ENCODE measurements around the gene FAU. TPM values are rescaled to one million over a fixed set of nuclear protein-coding genes. Genes with fewer than 3 reads are reported as not detected.

FAU gene
- total RNA-seq, 1 experiment from 2014 or later, result 1,073 TPM

- POLR2A ChIA-PET, result interaction anchor here (0.8 to 1.5 kb wide), 2 partner anchors 33 to 43 kb away, joined by 3 read pairs; partner anchors contain the start of genes FAU, MRPL49 and TM7SF2
- TF ChIP-seq EZH2phosphoT487 (IDR thresholded peaks at IDR 0.05; ENCODE audit: borderline replicate concordance) (no peak), FOSL1 (IDR thresholded peaks at IDR 0.05; ENCODE audit: low read depth) (no peak)
- intact Hi-C loops (cut with micrococcal nuclease), result loop anchor here (5.0 kb wide), 1 partner anchor 67 kb away; the partner anchor contains the start of gene ARL2
- no peaks in the 10 kb centered on the region for H4K20me1 ChIP-seq (ENCODE audit: insufficient read depth)
- no TSS peak for BruUV-seq (replicated peaks)
- H3K9me2 ChIP-seq (ENCODE audit: insufficient read depth), result no peaks in the 10 kb centered on the region
- peaks cover 14 to 49% of the 10 kb centered on the region in 2 experiments; a peak in 2 of 4 replicates for H3K36me3 ChIP-seq (ENCODE audit: control insufficient read depth in 1 of 2, insufficient read depth in 2 of 2, low read length in 2 of 2)
- no peak for DNase-seq (ENCODE audit: low read depth, low spot score)
- RAD21 ChIA-PET (ENCODE audit: low non-redundant PET in 1 of 2, low total read pairs in 2 of 2, uncharacterized antibody in 2 of 2, unreplicated experiment in 2 of 2), result no interaction called here
- H3K4me1 ChIP-seq (ENCODE audit: control insufficient read depth in 1 of 2, insufficient read depth in 2 of 2, low read length in 2 of 2), result peaks cover 5 to 24% of the 10 kb centered on the region in 2 experiments; a peak in 3 of 4 replicates
- H3K27ac ChIP-seq (ENCODE audit: low read depth, low read length), result peak overlapping the region; percentile 39
- no peaks in the 10 kb centered on the region for H3K27me3 ChIP-seq (ENCODE audit: insufficient read depth, low read length)
- CTCF ChIA-PET, result no interaction called here
- H3K9ac ChIP-seq (ENCODE audit: low read length), result peak overlapping the region; percentile 15; the same call in 1 of the 2 replicates
- no peak overlapping the region for H3K4me3 ChIP-seq (replicated peaks in 1 of 2; ENCODE audit: low read depth in 1 of 2, low read length in 2 of 2)
- no peak for ATAC-seq
- H2AFZ ChIP-seq (ENCODE audit: low read depth, low read length, poor library complexity, severe bottlenecking), result no peak overlapping the region
- H3K4me2 ChIP-seq (ENCODE audit: low read length), result peak overlapping the region; percentile 31; the same call in 1 of the 2 replicates
- H3K79me2 ChIP-seq (ENCODE audit: insufficient read depth, low read length), result peaks cover 72% of the 10 kb centered on the region
- no peaks in the 10 kb centered on the region for H3K9me3 ChIP-seq (ENCODE audit: control insufficient read depth in 1 of 2, insufficient read depth in 1 of 2, low read depth in 1 of 2, low read length in 2 of 2)
Measured at GRCh38 chr11:65078786-65079342, 43.1 kb downstream of the FAU start.

GRCh38 chr11:65078151-65078550 lies 43.8 kb downstream of the FAU start:
- Histone ChIP-seq H4K20me1 (ENCODE audit: insufficient read depth) (no peaks in the 10 kb centered on the region), H3K27ac (ENCODE audit: low read depth, low read length) (peak overlapping the region; percentile 39), H3K36me3 (ENCODE audit: control insufficient read depth in 1 of 2, insufficient read depth in 2 of 2, low read length in 2 of 2) (peaks cover 14 to 49% of the 10 kb centered on the region in 2 experiments; a peak in 2 of 4 replicates), H3K4me3 (replicated peaks in 1 of 2; ENCODE audit: low read depth in 1 of 2, low read length in 2 of 2) (no peak overlapping the region), H3K9me2 (ENCODE audit: insufficient read depth) (no peaks in the 10 kb centered on the region), H3K4me2 (ENCODE audit: low read length) (peak overlapping the region; percentile 31; the same call in 1 of the 2 replicates), H3K9me3 (ENCODE audit: control insufficient read depth in 1 of 2, insufficient read depth in 1 of 2, low read depth in 1 of 2, low read length in 2 of 2) (no peaks in the 10 kb centered on the region), H2AFZ (ENCODE audit: low read depth, low read length, poor library complexity, severe bottlenecking) (no peak overlapping the region), H3K9ac (ENCODE audit: low read length) (peak overlapping the region; percentile 15; the same call in 1 of the 2 replicates), H3K4me1 (ENCODE audit: control insufficient read depth in 1 of 2, insufficient read depth in 2 of 2, low read length in 2 of 2) (peaks cover 5 to 24% of the 10 kb centered on the region in 2 experiments; a peak in 3 of 4 replicates), H3K79me2 (ENCODE audit: insufficient read depth, low read length) (peaks cover 65% of the 10 kb centered on the region), H3K27me3 (ENCODE audit: insufficient read depth, low read length) (no peaks in the 10 kb centered on the region)
- peak; percentile 88 for ATAC-seq
- ChIA-PET POLR2A (interaction anchor here (0.8 kb wide), 1 partner anchor 34 kb away, joined by 3 read pairs; the partner anchor contains the start of gene TM7SF2), CTCF (no interaction called here), RAD21 (ENCODE audit: low non-redundant PET in 1 of 2, low total read pairs in 2 of 2, uncharacterized antibody in 2 of 2, unreplicated experiment in 2 of 2) (no interaction called here)
- TF ChIP-seq YY1 (IDR thresholded peaks at IDR 0.05; ENCODE audit: extremely low read depth, insufficient replicate concordance, low read depth, low read length), result no peak
- TF ChIP-seq CBX3 (IDR thresholded peaks at IDR 0.05; ENCODE audit: low read depth), result no peak
- TF ChIP-seq MAX (IDR thresholded peaks at IDR 0.05), result no peak
- TF ChIP-seq SP1 (IDR thresholded peaks at IDR 0.05; ENCODE audit: low read depth), result no peak
- peak; percentile 59 for TF ChIP-seq RAD21 (IDR thresholded peaks at IDR 0.05; ENCODE audit: low read depth)
- TF ChIP-seq EZH2phosphoT487 (IDR thresholded peaks at IDR 0.05; ENCODE audit: borderline replicate concordance), result no peak
- TF ChIP-seq FOSL1 (IDR thresholded peaks at IDR 0.05; ENCODE audit: low read depth), result no peak
- no peak for TF ChIP-seq SRF (IDR thresholded peaks at IDR 0.05; ENCODE audit: low read depth)
- peak; percentile 52 to 83 (median 78); a peak in 5 of 6 replicates for TF ChIP-seq CTCF (IDR thresholded peaks at IDR 0.05 in 2 of 3, conservative IDR thresholded peaks at IDR 0.05 in 1 of 3; ENCODE audit: borderline replicate concordance in 1 of 3, insufficient read depth in 1 of 3, low read depth in 2 of 3, low read length in 2 of 3)
- no TSS peak for BruUV-seq (replicated peaks)
- peak; percentile 29 for DNase-seq (ENCODE audit: low read depth, low spot score)
- intact Hi-C loops (cut with micrococcal nuclease), result loop anchor here (5.0 kb wide), 1 partner anchor 66 kb away; the partner anchor contains the start of gene ARL2

Data from HCT116 (cell line).